MM.1S (cell line): ENCODE measurements around the gene AMPH.
"Not testable (repeated sequence)": the region's sequence is repeated elsewhere in the genome, so short reads cannot be mapped to it uniquely, and the experiment has no call there.

Experiments used
- DNase-seq: peaks from one replicate; pipeline ENCODE4 v3.0.0-alpha.2; 2015
- H2AFZ ChIP-seq: fragments of 300-600 bp; sonication (generic); 2 replicates; pipeline ENCODE4 v1.6.0; 2016; ENCODE audit warnings: antibody characterized with exemption, low read length
- H3F3A ChIP-seq: fragments of 300-600 bp; sonication (generic); 2 replicates; pipeline ENCODE4 v1.6.1; 2016; ENCODE audit warnings: mild to moderate bottlenecking, antibody characterized with exemption, low read length, moderate library complexity, mixed read lengths; ENCODE audit not compliant: insufficient read depth
- H3K27ac ChIP-seq: fragments of 300-600 bp; sonication (generic); 2 replicates; pipeline ENCODE4 v1.5.1; 2016; ENCODE audit warnings: mild to moderate bottlenecking, low read length
- H3K27me3 ChIP-seq: fragments of 300-600 bp; sonication (generic); replicated peaks from 2 replicates; pipeline ENCODE4 v1.6.0; 2016; ENCODE audit warnings: low read length; ENCODE audit not compliant: insufficient read depth
- H3K36me3 ChIP-seq: fragments of 300-600 bp; sonication (generic); replicated peaks from 2 replicates; pipeline ENCODE4 v1.6.1; 2016; ENCODE audit warnings: mild to moderate bottlenecking, low read length, mixed read lengths; ENCODE audit not compliant: insufficient read depth
- H3K4me1 ChIP-seq: fragments of 300-600 bp; sonication (generic); 2 replicates; pipeline ENCODE4 v1.6.1; 2016; ENCODE audit warnings: low read length, mixed read lengths
- H3K4me2 ChIP-seq: fragments of 300-600 bp; sonication (generic); 2 replicates; pipeline ENCODE4 v1.6.0; 2016; ENCODE audit warnings: low read depth, low read length
- H3K4me3 ChIP-seq: fragments of 300-600 bp; sonication (generic); 2 replicates; pipeline ENCODE4 v1.5.1; 2016; ENCODE audit warnings: low read length, mixed read lengths
- H3K79me2 ChIP-seq: fragments of 300-600 bp; sonication (generic); 2 replicates; pipeline ENCODE4 v1.6.1; 2016; ENCODE audit warnings: mixed run types, low read length, mixed read lengths
- H3K9ac ChIP-seq: fragments of 300-600 bp; sonication (generic); 2 replicates; pipeline ENCODE4 v1.6.1; 2016; ENCODE audit warnings: low read length, mixed read lengths
- H3K9me2 ChIP-seq: fragments of 300-600 bp; sonication (generic); replicated peaks from 2 replicates; pipeline ENCODE4 v1.6.1; 2016; ENCODE audit warnings: mild to moderate bottlenecking, low read length, mixed read lengths; ENCODE audit not compliant: insufficient read depth
- H3K9me3 ChIP-seq: fragments of 300-600 bp; sonication (generic); replicated peaks from 2 replicates; pipeline ENCODE4 v1.6.1; 2016; ENCODE audit warnings: mild to moderate bottlenecking, low read length, mixed read lengths; ENCODE audit not compliant: insufficient read depth
- H4K20me1 ChIP-seq: fragments of 300-600 bp; sonication (generic); 2 replicates; pipeline ENCODE4 v1.6.1; 2016; ENCODE audit warnings: mild to moderate bottlenecking, low read length, moderate library complexity, mixed read lengths; ENCODE audit not compliant: insufficient read depth
- CTCF ChIP-seq: fragments of 300-600 bp; sonication (generic); IDR thresholded peaks from 2 replicates; pipeline ENCODE4 v1.5.1; 2016; ENCODE audit warnings: antibody characterized with exemption, low read length, mixed read lengths
- EZH2 ChIP-seq: fragments of 300-600 bp; sonication (generic); optimal IDR thresholded peaks from 2 replicates; pipeline ENCODE3; 2017; ENCODE audit warnings: low read depth, mild to moderate bottlenecking, antibody characterized with exemption, low read length, mixed read lengths
- EZH2phosphoT487 ChIP-seq: fragments of 300-600 bp; sonication (generic); IDR thresholded peaks from 2 replicates; pipeline ENCODE4 v1.6.1; 2018; ENCODE audit warnings: antibody characterized with exemption, low read length

The AMPH gene

GRCh38 chr7:38354271-38354851 lies 276.8 kb downstream of the AMPH start:
- H3K4me3 ChIP-seq, H4K20me1 ChIP-seq, H3K9me2 ChIP-seq, H3K9ac ChIP-seq, H2AFZ ChIP-seq, H3K27me3 ChIP-seq, H3K4me1 ChIP-seq, H3K36me3 ChIP-seq, H3K9me3 ChIP-seq: not testable (repeated sequence)
- Histone ChIP-seq H3K27ac (peak overlapping the region; percentile 74; the same call in 1 of the 2 replicates), H3F3A (peaks cover 20% of the 10 kb centered on the region), H3K79me2 (peaks cover 40% of the 10 kb centered on the region), H3K4me2 (peak overlapping the region; percentile 57; the same call in 1 of the 2 replicates)
- peak; percentile 67 for DNase-seq
- TF ChIP-seq CTCF, result peak; percentile 53

- peak; percentile 55 for DNase-seq
- H4K20me1 ChIP-seq, H3K27me3 ChIP-seq, H3K4me3 ChIP-seq, H2AFZ ChIP-seq, H3K9ac ChIP-seq, H3K9me2 ChIP-seq, H3K36me3 ChIP-seq, H3K4me1 ChIP-seq, H3K9me3 ChIP-seq: not testable (repeated sequence)
- peak overlapping the region; percentile 57; the same call in 1 of the 2 replicates for H3K4me2 ChIP-seq
- H3K27ac ChIP-seq, result peak overlapping the region; percentile 74; the same call in 1 of the 2 replicates
- H3F3A ChIP-seq, result peaks cover 18% of the 10 kb centered on the region
- peaks cover 39% of the 10 kb centered on the region for H3K79me2 ChIP-seq
Measured at GRCh38 chr7:38353431-38353881, 277.7 kb downstream of the AMPH start.

- Histone ChIP-seq H3K79me2 (peaks cover 54% of the 10 kb centered on the region), H3K9ac (peak overlapping the region; percentile 50; the same call in 1 of the 2 replicates), H3F3A (peaks cover 16% of the 10 kb centered on the region), H3K4me2 (peak overlapping the region; percentile 72), H3K36me3 (no peaks in the 10 kb centered on the region), H3K27me3 (no peaks in the 10 kb centered on the region), H3K4me3 (peak overlapping the region; percentile 68), H4K20me1 (no peaks in the 10 kb centered on the region), H3K4me1 (peaks cover 12% of the 10 kb centered on the region; the same call in 1 of the 2 replicates), H3K9me2 (no peaks in the 10 kb centered on the region), H3K27ac (peak overlapping the region; percentile 36; the same call in 1 of the 2 replicates), H3K9me3 (no peaks in the 10 kb centered on the region), H2AFZ (no peak overlapping the region)
- TF ChIP-seq EZH2 (no peak), CTCF (no peak), EZH2phosphoT487 (no peak)
- no peak for DNase-seq
Measured at GRCh38 chr7:38351601-38352000, 279.6 kb downstream of the AMPH start.

- not testable (repeated sequence) for H3K27me3 ChIP-seq, DNase-seq, H3K9me2 ChIP-seq, H3K36me3 ChIP-seq, H3K9me3 ChIP-seq, H2AFZ ChIP-seq, H4K20me1 ChIP-seq
- H3K4me2 ChIP-seq, result peak overlapping the region; percentile 72; the same call in 1 of the 2 replicates
- H3F3A ChIP-seq, result peaks cover 16% of the 10 kb centered on the region
- peak overlapping the region; percentile 68 for H3K4me3 ChIP-seq
- H3K4me1 ChIP-seq, result peaks cover 15% of the 10 kb centered on the region
- H3K79me2 ChIP-seq, result peaks cover 51% of the 10 kb centered on the region
- H3K27ac ChIP-seq, result peak overlapping the region; percentile 52; the same call in 1 of the 2 replicates
- H3K9ac ChIP-seq, result peak overlapping the region; percentile 62; the same call in 1 of the 2 replicates
Measured at GRCh38 chr7:38350777-38351176, 280.4 kb downstream of the AMPH start.
